Measurements from ENCODE around the gene KLF16. TPM values are rescaled to one million over a fixed set of nuclear protein-coding genes. Genes with fewer than 3 reads are reported as not detected.

KLF16 gene
- total RNA-seq, 6 experiments from 2014 or later: 37.7 to 48.3 (median 41.6) TPM

DNA sequence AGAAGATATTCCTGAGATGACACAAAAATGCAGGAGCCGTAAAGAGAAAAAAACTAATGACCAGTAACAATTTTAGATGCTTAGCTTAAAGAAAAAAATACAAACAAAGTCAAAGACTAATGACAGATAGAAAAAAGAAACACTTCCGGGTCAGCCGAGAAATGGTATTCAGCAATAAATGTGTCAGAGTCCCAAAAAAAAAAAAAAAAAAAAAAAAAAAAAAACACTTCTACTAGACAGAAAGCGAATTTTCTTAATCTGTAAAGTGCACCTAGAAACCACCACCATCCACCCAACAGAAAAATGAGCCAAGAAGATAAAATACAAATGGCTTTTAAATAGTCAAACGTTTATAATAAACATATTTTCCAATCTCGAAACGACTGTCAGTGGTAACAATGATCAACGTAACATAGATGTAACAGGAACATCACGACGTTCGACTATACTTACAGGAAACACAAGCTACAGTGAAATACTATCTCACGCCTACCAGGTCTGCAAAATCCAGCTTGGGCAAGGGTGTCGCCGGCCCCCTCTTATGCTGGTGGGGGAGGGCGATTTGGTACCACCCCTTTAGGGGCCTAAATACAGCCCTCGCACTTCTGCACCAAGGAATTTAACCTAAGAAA, 11.3 kb upstream of the KLF16 start:
- H3K36me3 Mint-ChIP-seq (ENCODE audit: low read depth): peaks cover 16% of the 10 kb centered on the region; the same call in 1 of the 2 replicates
- TF ChIP-seq, protein P1, sequence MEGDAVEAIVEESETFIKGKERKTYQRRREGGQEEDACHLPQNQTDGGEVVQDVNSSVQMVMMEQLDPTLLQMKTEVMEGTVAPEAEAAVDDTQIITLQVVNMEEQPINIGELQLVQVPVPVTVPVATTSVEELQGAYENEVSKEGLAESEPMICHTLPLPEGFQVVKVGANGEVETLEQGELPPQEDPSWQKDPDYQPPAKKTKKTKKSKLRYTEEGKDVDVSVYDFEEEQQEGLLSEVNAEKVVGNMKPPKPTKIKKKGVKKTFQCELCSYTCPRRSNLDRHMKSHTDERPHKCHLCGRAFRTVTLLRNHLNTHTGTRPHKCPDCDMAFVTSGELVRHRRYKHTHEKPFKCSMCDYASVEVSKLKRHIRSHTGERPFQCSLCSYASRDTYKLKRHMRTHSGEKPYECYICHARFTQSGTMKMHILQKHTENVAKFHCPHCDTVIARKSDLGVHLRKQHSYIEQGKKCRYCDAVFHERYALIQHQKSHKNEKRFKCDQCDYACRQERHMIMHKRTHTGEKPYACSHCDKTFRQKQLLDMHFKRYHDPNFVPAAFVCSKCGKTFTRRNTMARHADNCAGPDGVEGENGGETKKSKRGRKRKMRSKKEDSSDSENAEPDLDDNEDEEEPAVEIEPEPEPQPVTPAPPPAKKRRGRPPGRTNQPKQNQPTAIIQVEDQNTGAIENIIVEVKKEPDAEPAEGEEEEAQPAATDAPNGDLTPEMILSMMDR (IDR thresholded peaks at IDR 0.05): no peak
- no peaks in the 10 kb centered on the region for H3K9me3 Mint-ChIP-seq
- H3K27me3 Mint-ChIP-seq (ENCODE audit: insufficient read depth): peaks cover 3% of the 10 kb centered on the region
- H3K27ac Mint-ChIP-seq: peak overlapping the region; percentile 97
- no peak for DNase-seq
- H3K4me1 Mint-ChIP-seq (ENCODE audit: low read depth): peaks cover 18% of the 10 kb centered on the region
- peak overlapping the region; percentile 97 for H3K4me3 Mint-ChIP-seq

DNA sequence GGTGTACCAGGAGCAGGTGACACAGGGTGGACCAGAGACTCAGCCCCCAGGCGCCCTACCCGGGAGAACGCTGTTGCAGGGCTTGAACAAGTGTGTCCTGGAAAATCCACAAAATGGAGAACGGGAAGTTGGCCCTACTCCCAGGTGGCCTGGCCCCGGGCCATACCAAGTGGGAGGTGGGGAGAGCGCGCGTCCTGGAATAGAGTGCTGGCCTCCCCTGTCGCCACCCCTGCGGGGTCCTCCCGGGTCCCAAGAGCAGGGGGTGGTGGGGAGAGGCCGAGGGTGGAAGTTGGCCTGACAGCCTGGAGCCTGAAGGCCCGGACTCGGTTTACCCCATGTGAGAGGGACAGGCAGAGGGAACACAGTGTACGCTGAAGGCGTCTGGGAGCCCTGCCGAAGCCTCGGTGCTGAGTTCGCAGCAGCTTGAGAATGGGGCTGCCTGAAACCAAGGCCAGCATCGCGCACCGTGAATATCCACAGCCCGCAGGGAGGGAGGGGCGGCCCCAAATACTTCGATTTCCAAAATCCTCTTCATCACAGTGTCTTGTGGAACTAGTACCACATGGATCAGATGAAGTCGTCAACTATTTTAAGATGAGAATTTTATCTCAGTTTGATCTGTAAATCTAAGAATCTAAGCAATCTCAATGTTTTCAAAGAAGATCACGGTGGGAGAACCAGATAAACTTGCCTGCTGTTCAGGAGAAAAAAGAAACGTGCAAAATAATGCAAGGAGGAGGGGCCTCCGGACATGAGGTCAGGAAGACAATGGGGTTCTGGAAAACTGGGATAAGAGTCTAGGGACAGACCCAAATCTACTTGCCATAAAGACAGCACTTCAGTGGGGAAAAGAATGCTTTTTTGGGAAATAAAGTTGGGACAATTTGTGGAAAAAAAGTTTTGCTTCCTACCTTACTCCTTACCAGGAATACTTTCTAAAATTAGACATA, 10.4 kb upstream of the KLF16 start:
- TF ChIP-seq, protein P1 (IDR thresholded peaks at IDR 0.05): no peak
- H3K36me3 Mint-ChIP-seq (ENCODE audit: low read depth): peaks cover 16% of the 10 kb centered on the region; the same call in 1 of the 2 replicates

DNA sequence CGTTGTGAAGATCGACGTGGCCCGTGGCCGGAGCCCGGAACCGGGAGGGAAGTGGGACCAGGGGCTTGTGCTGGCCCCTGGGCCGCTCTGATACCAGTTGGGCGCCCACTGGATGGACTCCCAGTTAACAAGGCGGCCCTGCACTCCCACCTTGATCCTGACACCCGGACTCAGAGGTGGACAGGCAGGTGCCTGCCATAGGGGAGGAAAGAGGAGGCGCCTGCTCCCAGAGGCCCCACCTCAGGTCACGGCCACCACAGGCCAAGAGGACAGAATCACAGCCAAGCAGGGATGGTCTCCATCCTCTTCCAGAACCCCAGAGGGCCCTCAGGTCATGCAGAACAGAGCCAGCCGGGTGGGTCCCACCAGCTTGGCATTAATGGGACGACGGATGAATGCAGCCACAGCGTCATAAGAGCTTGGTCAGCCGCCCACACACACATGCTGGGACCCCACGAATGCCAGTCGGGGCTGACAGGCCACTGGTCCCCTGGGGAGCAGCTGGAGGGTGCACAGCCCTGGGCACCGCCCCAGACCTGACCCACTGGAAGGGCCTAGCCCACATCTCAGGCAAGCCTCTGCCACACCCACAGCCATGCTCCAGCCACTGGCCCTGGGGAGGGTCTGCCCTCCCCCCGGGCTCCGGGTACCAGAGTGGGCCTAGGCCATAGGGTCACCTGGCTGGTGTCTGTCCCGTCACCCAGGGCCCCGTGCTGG, 9.6 kb upstream of the KLF16 start:
- Mint-ChIP-seq H3K9me3 (no peaks in the 10 kb centered on the region), H3K4me3 (no peak overlapping the region), H3K27me3 (ENCODE audit: insufficient read depth) (peaks cover 3% of the 10 kb centered on the region), H3K27ac (no peak overlapping the region), H3K4me1 (ENCODE audit: low read depth) (peaks cover 18% of the 10 kb centered on the region), H3K36me3 (ENCODE audit: low read depth) (peaks cover 16% of the 10 kb centered on the region; the same call in 1 of the 2 replicates)
- DNase-seq: no peak
- TF ChIP-seq, protein P1 (IDR thresholded peaks at IDR 0.05): no peak

More for the DNA sequence above, 10.4 kb upstream of the KLF16 start:
- peak overlapping the region; percentile 97; the same call in 1 of the 2 replicates for H3K27ac Mint-ChIP-seq
- peaks cover 18% of the 10 kb centered on the region for H3K4me1 Mint-ChIP-seq (ENCODE audit: low read depth)
- H3K4me3 Mint-ChIP-seq: peak overlapping the region; percentile 97
- no peak for DNase-seq
- H3K9me3 Mint-ChIP-seq: no peaks in the 10 kb centered on the region
- peaks cover 3% of the 10 kb centered on the region for H3K27me3 Mint-ChIP-seq (ENCODE audit: insufficient read depth)

DNA sequence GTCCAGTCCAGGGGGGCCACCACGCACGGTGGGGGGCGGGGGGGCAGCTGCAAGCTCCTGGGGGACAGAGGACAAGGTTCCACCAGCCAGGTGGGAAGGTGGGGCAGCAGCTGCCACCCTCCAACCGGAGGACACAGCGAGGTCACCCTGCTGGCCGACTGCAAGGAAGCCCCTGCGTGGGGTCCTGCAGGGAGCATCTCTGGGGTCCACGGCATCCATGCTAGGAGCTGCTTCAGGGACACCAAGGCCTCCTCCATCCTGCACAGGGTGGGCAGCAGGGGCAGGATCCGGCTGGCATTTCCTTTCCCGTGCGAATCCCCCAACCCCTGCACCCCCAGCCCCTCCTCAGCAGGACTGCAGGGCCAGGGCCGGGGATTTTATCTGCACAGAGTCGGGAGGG, 8.3 kb upstream of the KLF16 start:
- Mint-ChIP-seq H3K27ac (no peak overlapping the region), H3K4me1 (ENCODE audit: low read depth) (peaks cover 18% of the 10 kb centered on the region), H3K36me3 (ENCODE audit: low read depth) (peaks cover 16% of the 10 kb centered on the region; the same call in 1 of the 2 replicates), H3K9me3 (no peaks in the 10 kb centered on the region), H3K27me3 (ENCODE audit: insufficient read depth) (peaks cover 3% of the 10 kb centered on the region), H3K4me3 (no peak overlapping the region)
- TF ChIP-seq, protein P1 (IDR thresholded peaks at IDR 0.05): no peak
- DNase-seq: no peak

DNA sequence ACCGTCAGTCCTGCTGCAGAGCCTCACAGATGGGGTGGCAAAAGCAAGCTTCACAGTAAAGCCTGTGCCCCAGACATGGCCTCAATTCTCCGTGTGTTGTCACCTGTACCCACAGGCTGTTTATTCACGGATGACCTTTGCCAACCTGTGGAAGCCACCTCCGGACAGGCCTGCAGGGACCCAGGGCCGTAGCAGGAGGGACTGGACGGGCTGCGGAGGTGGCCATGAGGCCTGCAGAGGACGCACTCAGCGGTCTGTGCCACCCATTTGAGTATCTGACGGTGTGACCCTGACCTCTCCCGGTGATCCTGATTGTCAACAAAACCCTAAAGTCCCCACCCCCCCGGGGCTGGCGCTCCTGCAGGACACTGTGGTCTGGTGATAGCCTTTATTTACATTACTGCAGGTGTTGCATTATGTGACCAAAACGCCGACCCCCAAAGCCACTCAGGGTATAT, 7.8 kb upstream of the KLF16 start:
- DNase-seq: no peak
- TF ChIP-seq, protein P1 (IDR thresholded peaks at IDR 0.05): no peak
- no peaks in the 10 kb centered on the region for H3K9me3 Mint-ChIP-seq
- H3K4me3 Mint-ChIP-seq: no peak overlapping the region
- H3K4me1 Mint-ChIP-seq (ENCODE audit: low read depth): peaks cover 18% of the 10 kb centered on the region
- H3K27ac Mint-ChIP-seq: no peak overlapping the region
- peaks cover 2% of the 10 kb centered on the region for H3K27me3 Mint-ChIP-seq (ENCODE audit: insufficient read depth)
- peaks cover 16% of the 10 kb centered on the region; the same call in 1 of the 2 replicates for H3K36me3 Mint-ChIP-seq (ENCODE audit: low read depth)

All from HFFc6 (cell line).